Neural progenitor cell (in vitro differentiated cells): ENCODE data around the gene STARD3. TPM values are rescaled to one million over a fixed set of nuclear protein-coding genes. Genes with fewer than 3 reads are reported as not detected.

Source experiments
- DNase-seq: peaks from one replicate; pipeline ENCODE4 v3.0.0-alpha.2; 2016; ENCODE audit warnings: low spot score
- H2AFZ ChIP-seq: fragments of 200-600 bp; sonication (generic); replicated peaks from 2 replicates; pipeline ENCODE4 v1.6.1; 2016; ENCODE audit warnings: antibody characterized with exemption
- H3F3A ChIP-seq: fragments of 200-600 bp; sonication (generic); 2 replicates; pipeline ENCODE4 v1.6.1; 2016; ENCODE audit warnings: antibody characterized with exemption, low read depth
- H3K27ac ChIP-seq: fragments of 200-600 bp; sonication (generic); 2 replicates; pipeline ENCODE4 v1.5.1; 2016; ENCODE audit warnings: mild to moderate bottlenecking
- H3K27me3 ChIP-seq: fragments of 200-600 bp; sonication (generic); 2 replicates; pipeline ENCODE4 v1.6.1; 2016; ENCODE audit warnings: mild to moderate bottlenecking, moderate library complexity
- H3K36me3 ChIP-seq: fragments of 200-600 bp; sonication (generic); 2 replicates; pipeline ENCODE4 v1.5.1; 2016
- H3K4me1 ChIP-seq: fragments of 200-600 bp; sonication (generic); 2 replicates; pipeline ENCODE4 v1.6.1; 2016; ENCODE audit warnings: mixed run types
- H3K4me2 ChIP-seq: fragments of 200-600 bp; sonication (generic); 2 replicates; pipeline ENCODE4 v1.6.1; 2016
- H3K4me3 ChIP-seq: fragments of 200-600 bp; sonication (generic); 2 replicates; pipeline ENCODE4 v1.5.1; 2016
- H3K79me2 ChIP-seq: fragments of 200-600 bp; sonication (generic); 2 replicates; pipeline ENCODE4 v1.6.1; 2016; ENCODE audit warnings: low read depth
- H3K9ac ChIP-seq: fragments of 200-600 bp; sonication (generic); 2 replicates; pipeline ENCODE4 v1.6.1; 2016
- H3K9me3 ChIP-seq: fragments of 200-600 bp; sonication (generic); 2 replicates; pipeline ENCODE4 v1.5.1; 2016; ENCODE audit warnings: low read depth
- H4K20me1 ChIP-seq: fragments of 200-600 bp; sonication (generic); 2 replicates; pipeline ENCODE4 v1.6.1; 2016; ENCODE audit warnings: low read depth
- H3K27ac Mint-ChIP-seq: 3 replicates; pipeline ENCODE4 v1.8.0; 2021; ENCODE audit warnings: mixed read lengths
- H3K27me3 Mint-ChIP-seq: 2 replicates; pipeline ENCODE4 v1.8.0; 2022; ENCODE audit warnings: low read depth, mild to moderate bottlenecking, inconsistent platforms, moderate library complexity, mixed read lengths; ENCODE audit not compliant: insufficient read depth
- H3K36me3 Mint-ChIP-seq: 3 replicates; pipeline ENCODE4 v1.8.0; 2021; ENCODE audit warnings: mixed read lengths
- H3K4me1 Mint-ChIP-seq: 3 replicates; pipeline ENCODE4 v1.8.0; 2021; ENCODE audit warnings: mixed read lengths
- H3K4me3 Mint-ChIP-seq: 3 replicates; pipeline ENCODE4 v1.8.0; 2021; ENCODE audit warnings: mild to moderate bottlenecking, moderate library complexity, mixed read lengths
- H3K9me3 Mint-ChIP-seq: 3 replicates; pipeline ENCODE4 v1.8.0; 2020; ENCODE audit warnings: mixed read lengths
- EZH2 ChIP-seq: fragments of 200-600 bp; sonication (generic); IDR thresholded peaks from 2 replicates; pipeline ENCODE4 v1.6.1; 2017; ENCODE audit warnings: antibody characterized with exemption, mild to moderate bottlenecking, moderate library complexity
- EZH2phosphoT487 ChIP-seq: fragments of 200-600 bp; sonication (generic); IDR thresholded peaks from 2 replicates; pipeline ENCODE4 v1.6.1; 2017; ENCODE audit warnings: antibody characterized with exemption
- total RNA-seq: library from RNA; depleted of rRNA; stranded (reverse); fragments of >200 nt; gene quantifications from 2 replicates; pipeline ENCODE4 v1.2.3, GENCODE V29; 2015; ENCODE audit warnings: low replicate concordance
- TF ChIP-seq, protein P1 (sequence below): fragments of 200-600 bp; sonication (generic); IDR thresholded peaks from 2 replicates; pipeline ENCODE4 v1.5.1; 2017; ENCODE audit warnings: antibody characterized with exemption, mild to moderate bottlenecking

STARD3 gene
- total RNA-seq, 1 donor from 2014 or later = 21.5 TPM

DNA sequence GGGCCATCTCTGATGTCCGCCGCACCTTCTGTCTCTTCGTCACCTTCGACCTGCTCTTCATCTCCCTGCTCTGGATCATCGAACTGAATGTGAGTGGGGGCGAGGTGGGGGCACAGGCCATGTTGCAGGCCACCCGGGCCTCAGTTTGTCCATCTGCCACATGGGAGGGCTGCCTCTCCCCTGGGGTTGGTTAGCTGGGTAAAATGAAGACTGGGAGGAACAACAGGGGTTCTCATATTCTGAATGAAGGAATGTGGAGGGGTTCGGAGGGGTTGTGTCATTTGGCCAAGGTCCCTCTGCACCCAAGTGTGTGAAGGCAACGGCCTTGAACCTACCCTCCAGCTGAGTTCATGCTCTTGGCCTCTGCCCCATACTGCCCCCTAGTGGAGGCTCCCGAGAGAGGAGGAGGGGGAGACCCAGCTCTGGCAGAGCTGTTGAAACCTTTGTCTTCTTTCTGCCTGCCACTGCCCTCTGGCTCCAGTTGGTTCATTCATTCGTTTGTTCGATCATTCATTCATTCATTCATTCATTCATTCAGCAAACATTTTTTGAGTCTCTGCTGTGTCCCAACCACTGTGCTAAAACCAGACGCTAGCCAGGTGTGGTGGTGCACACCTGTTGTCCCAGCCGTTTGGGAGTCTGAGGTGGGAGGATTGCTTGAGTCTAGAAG, 16.9 kb downstream of the STARD3 start:
- H4K20me1 ChIP-seq = peaks cover 20% of the 10 kb centered on the region
- no peak overlapping the region for H3K9ac ChIP-seq
- peaks cover 14% of the 10 kb centered on the region for H3K79me2 ChIP-seq
- no peak for TF ChIP-seq EZH2phosphoT487
- TF ChIP-seq, protein P1, sequence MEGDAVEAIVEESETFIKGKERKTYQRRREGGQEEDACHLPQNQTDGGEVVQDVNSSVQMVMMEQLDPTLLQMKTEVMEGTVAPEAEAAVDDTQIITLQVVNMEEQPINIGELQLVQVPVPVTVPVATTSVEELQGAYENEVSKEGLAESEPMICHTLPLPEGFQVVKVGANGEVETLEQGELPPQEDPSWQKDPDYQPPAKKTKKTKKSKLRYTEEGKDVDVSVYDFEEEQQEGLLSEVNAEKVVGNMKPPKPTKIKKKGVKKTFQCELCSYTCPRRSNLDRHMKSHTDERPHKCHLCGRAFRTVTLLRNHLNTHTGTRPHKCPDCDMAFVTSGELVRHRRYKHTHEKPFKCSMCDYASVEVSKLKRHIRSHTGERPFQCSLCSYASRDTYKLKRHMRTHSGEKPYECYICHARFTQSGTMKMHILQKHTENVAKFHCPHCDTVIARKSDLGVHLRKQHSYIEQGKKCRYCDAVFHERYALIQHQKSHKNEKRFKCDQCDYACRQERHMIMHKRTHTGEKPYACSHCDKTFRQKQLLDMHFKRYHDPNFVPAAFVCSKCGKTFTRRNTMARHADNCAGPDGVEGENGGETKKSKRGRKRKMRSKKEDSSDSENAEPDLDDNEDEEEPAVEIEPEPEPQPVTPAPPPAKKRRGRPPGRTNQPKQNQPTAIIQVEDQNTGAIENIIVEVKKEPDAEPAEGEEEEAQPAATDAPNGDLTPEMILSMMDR = peak; percentile 88
- H2AFZ ChIP-seq = no peak overlapping the region
- H3K9me3 ChIP-seq = no peaks in the 10 kb centered on the region
- peaks cover 24% of the 10 kb centered on the region for H3F3A ChIP-seq
- Mint-ChIP-seq H3K4me3 (peak overlapping the region; percentile 58), H3K9me3 (no peaks in the 10 kb centered on the region), H3K27me3 (no peaks in the 10 kb centered on the region), H3K36me3 (peaks cover 15% of the 10 kb centered on the region), H3K4me1 (peaks cover 54% of the 10 kb centered on the region), H3K27ac (peak overlapping the region; percentile 89)
- no peaks in the 10 kb centered on the region for H3K27me3 ChIP-seq
- DNase-seq = no peak
- peaks cover 29% of the 10 kb centered on the region for H3K4me1 ChIP-seq
- H3K4me3 ChIP-seq = no peak overlapping the region
- H3K4me2 ChIP-seq = peak overlapping the region; percentile 79
- H3K27ac ChIP-seq = no peak overlapping the region
- no peaks in the 10 kb centered on the region for H3K36me3 ChIP-seq

DNA sequence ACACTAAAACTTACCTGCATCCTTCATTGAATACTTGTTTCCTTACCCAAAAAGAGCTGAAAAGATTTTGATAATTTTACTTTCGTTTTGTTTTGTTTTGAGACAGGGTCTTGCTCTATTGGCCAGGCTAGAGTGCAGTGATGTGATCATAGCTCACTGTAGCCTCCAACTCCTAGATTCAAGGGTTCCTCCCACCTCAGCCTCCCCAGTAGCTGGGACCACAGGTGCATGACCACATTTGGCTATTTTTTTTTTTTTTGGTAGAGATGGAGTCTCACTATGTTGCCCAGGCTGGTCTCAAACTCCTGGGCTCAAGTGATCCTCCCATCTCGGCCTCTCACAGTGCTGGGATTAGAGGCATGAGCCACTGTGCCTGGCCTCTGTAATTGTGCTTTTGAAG, 18.2 kb downstream of the STARD3 start:
- peak overlapping the region; percentile 16 for H3K4me3 Mint-ChIP-seq
- Histone ChIP-seq H3K4me2 (no peak overlapping the region), H2AFZ (no peak overlapping the region), H3K27ac (no peak overlapping the region), H3F3A (peaks cover 24% of the 10 kb centered on the region), H3K4me3 (no peak overlapping the region), H3K27me3 (no peaks in the 10 kb centered on the region), H3K9me3 (no peaks in the 10 kb centered on the region), H3K36me3 (no peaks in the 10 kb centered on the region), H3K79me2 (peaks cover 14% of the 10 kb centered on the region), H3K9ac (no peak overlapping the region), H3K4me1 (peaks cover 29% of the 10 kb centered on the region), H4K20me1 (peaks cover 20% of the 10 kb centered on the region)
- no peak for DNase-seq
- H3K36me3 Mint-ChIP-seq = peaks cover 9% of the 10 kb centered on the region
- H3K27ac Mint-ChIP-seq = peak overlapping the region; percentile 61
- no peaks in the 10 kb centered on the region for H3K27me3 Mint-ChIP-seq
- TF ChIP-seq, protein P1 = no peak
- TF ChIP-seq EZH2 = no peak
- no peak for TF ChIP-seq EZH2phosphoT487
- no peaks in the 10 kb centered on the region for H3K9me3 Mint-ChIP-seq
- peaks cover 52% of the 10 kb centered on the region for H3K4me1 Mint-ChIP-seq

DNA sequence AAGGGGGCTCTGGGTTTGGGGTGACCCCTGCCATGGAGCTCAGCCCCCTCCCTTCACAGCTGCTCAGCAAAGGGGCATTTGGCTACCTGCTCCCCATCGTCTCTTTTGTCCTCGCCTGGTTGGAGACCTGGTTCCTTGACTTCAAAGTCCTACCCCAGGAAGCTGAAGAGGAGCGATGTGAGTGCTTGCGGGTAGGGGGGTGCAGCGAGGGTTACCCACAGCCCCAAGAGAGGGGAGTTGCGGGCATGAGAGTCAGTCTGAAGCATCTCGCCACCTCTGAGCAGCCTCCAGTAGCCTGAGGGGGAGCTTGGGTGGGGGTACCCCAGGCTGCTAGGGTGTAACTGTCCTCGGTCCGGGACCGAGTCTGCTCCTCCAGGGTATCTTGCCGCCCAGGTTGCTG, 21.4 kb downstream of the STARD3 start:
- TF ChIP-seq, protein P1 = no peak
- TF ChIP-seq EZH2 (no peak), EZH2phosphoT487 (no peak)
- Mint-ChIP-seq H3K36me3 (peaks cover 9% of the 10 kb centered on the region), H3K4me3 (no peak overlapping the region), H3K27me3 (peaks cover 2% of the 10 kb centered on the region), H3K9me3 (no peaks in the 10 kb centered on the region), H3K27ac (no peak overlapping the region), H3K4me1 (peaks cover 29% of the 10 kb centered on the region)
- Histone ChIP-seq H3K27ac (no peak overlapping the region), H3F3A (peaks cover 9% of the 10 kb centered on the region), H3K4me2 (no peak overlapping the region), H3K4me1 (peaks cover 15% of the 10 kb centered on the region), H3K79me2 (peaks cover 8% of the 10 kb centered on the region), H4K20me1 (peaks cover 30% of the 10 kb centered on the region), H3K27me3 (no peaks in the 10 kb centered on the region), H3K36me3 (no peaks in the 10 kb centered on the region), H3K4me3 (no peak overlapping the region), H3K9ac (no peak overlapping the region), H3K9me3 (no peaks in the 10 kb centered on the region), H2AFZ (no peak overlapping the region)
- no peak for DNase-seq
